ENCODE data around the gene ADGRA1.

- TF ChIP-seq, protein P1, sequence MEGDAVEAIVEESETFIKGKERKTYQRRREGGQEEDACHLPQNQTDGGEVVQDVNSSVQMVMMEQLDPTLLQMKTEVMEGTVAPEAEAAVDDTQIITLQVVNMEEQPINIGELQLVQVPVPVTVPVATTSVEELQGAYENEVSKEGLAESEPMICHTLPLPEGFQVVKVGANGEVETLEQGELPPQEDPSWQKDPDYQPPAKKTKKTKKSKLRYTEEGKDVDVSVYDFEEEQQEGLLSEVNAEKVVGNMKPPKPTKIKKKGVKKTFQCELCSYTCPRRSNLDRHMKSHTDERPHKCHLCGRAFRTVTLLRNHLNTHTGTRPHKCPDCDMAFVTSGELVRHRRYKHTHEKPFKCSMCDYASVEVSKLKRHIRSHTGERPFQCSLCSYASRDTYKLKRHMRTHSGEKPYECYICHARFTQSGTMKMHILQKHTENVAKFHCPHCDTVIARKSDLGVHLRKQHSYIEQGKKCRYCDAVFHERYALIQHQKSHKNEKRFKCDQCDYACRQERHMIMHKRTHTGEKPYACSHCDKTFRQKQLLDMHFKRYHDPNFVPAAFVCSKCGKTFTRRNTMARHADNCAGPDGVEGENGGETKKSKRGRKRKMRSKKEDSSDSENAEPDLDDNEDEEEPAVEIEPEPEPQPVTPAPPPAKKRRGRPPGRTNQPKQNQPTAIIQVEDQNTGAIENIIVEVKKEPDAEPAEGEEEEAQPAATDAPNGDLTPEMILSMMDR (IDR thresholded peaks at IDR 0.05): no peak
- TF ChIP-seq POLR2A (IDR thresholded peaks at IDR 0.05): no peak
Observed at GRCh38 chr10:133075346-133076137, 12.2 kb upstream of the ADGRA1 start.
